SK-N-SH treated with all-trans-retinoic acid at 6 μM for 48 hours (cell line): Measurements from ENCODE around the gene CEP290.
"Not testable (repeated sequence)": the region's sequence is repeated elsewhere in the genome, so short reads cannot be mapped to it uniquely, and the experiment has no call there.

ENCODE experiments used
- ESRRG ChIP-seq: fragments of 250-450 bp; sonication (Bioruptor Pico); IDR thresholded peaks from 2 replicates; pipeline ENCODE4 v1.6.1; 2021; ENCODE audit warnings: mild to moderate bottlenecking
- TCF4 ChIP-seq: fragments of 250-450 bp; sonication (Bioruptor Pico); IDR thresholded peaks from 2 replicates; pipeline ENCODE4 v1.8.0; 2021; ENCODE audit warnings: mild to moderate bottlenecking, moderate library complexity, borderline replicate concordance
- ZC3H10 ChIP-seq: fragments of 250-450 bp; sonication (Bioruptor Pico); IDR thresholded peaks from 2 replicates; pipeline ENCODE4 v1.5.1; 2021; ENCODE audit warnings: mild to moderate bottlenecking, moderate library complexity
- ZFP3 ChIP-seq: fragments of 250-450 bp; sonication (Bioruptor Pico); IDR thresholded peaks from 2 replicates; pipeline ENCODE4 v1.5.0; 2020; ENCODE audit warnings: mild to moderate bottlenecking, moderate library complexity
- ZNF8 ChIP-seq: fragments of 450-650 bp; formaldehyde crosslinking; IDR thresholded peaks from 2 replicates; pipeline ENCODE4 v1.5.0; 2020; ENCODE audit warnings: mild to moderate bottlenecking, moderate library complexity
- TF ChIP-seq, protein P1 (sequence below): fragments of 250-450 bp; sonication (Bioruptor Pico); IDR thresholded peaks from 2 replicates; pipeline ENCODE4 v1.5.1; 2020; ENCODE audit warnings: low read depth, mild to moderate bottlenecking, moderate library complexity
- TF ChIP-seq, protein P2 (sequence below): fragments of 250-450 bp; sonication (Bioruptor Pico); IDR thresholded peaks from 2 replicates; pipeline ENCODE4 v1.8.0; 2021; ENCODE audit warnings: low read depth, mild to moderate bottlenecking, moderate library complexity, borderline replicate concordance
- TF ChIP-seq, protein P3 (sequence below): fragments of 250-450 bp; sonication (Bioruptor Pico); IDR thresholded peaks from 2 replicates; pipeline ENCODE4 v1.8.0; 2020; ENCODE audit warnings: mild to moderate bottlenecking, moderate library complexity, borderline replicate concordance

- not testable (repeated sequence) for TF ChIP-seq ZFP3 (CRISPR knock-in tag); ZC3H10; TCF4; ZNF8; ESRRG (CRISPR knock-in tag)
- TF ChIP-seq, protein P1, sequence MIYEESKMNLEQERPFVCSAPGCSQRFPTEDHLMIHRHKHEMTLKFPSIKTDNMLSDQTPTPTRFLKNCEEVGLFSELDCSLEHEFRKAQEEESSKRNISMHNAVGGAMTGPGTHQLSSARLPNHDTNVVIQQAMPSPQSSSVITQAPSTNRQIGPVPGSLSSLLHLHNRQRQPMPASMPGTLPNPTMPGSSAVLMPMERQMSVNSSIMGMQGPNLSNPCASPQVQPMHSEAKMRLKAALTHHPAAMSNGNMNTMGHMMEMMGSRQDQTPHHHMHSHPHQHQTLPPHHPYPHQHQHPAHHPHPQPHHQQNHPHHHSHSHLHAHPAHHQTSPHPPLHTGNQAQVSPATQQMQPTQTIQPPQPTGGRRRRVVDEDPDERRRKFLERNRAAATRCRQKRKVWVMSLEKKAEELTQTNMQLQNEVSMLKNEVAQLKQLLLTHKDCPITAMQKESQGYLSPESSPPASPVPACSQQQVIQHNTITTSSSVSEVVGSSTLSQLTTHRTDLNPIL (CRISPR knock-in tag), result not testable (repeated sequence)
- TF ChIP-seq, protein P2, sequence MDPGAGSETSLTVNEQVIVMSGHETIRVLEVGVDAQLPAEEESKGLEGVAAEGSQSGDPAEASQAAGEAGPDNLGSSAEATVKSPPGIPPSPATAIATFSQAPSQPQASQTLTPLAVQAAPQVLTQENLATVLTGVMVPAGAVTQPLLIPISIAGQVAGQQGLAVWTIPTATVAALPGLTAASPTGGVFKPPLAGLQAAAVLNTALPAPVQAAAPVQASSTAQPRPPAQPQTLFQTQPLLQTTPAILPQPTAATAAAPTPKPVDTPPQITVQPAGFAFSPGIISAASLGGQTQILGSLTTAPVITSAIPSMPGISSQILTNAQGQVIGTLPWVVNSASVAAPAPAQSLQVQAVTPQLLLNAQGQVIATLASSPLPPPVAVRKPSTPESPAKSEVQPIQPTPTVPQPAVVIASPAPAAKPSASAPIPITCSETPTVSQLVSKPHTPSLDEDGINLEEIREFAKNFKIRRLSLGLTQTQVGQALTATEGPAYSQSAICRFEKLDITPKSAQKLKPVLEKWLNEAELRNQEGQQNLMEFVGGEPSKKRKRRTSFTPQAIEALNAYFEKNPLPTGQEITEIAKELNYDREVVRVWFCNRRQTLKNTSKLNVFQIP (CRISPR knock-in tag), result not testable (repeated sequence)
- TF ChIP-seq, protein P3, sequence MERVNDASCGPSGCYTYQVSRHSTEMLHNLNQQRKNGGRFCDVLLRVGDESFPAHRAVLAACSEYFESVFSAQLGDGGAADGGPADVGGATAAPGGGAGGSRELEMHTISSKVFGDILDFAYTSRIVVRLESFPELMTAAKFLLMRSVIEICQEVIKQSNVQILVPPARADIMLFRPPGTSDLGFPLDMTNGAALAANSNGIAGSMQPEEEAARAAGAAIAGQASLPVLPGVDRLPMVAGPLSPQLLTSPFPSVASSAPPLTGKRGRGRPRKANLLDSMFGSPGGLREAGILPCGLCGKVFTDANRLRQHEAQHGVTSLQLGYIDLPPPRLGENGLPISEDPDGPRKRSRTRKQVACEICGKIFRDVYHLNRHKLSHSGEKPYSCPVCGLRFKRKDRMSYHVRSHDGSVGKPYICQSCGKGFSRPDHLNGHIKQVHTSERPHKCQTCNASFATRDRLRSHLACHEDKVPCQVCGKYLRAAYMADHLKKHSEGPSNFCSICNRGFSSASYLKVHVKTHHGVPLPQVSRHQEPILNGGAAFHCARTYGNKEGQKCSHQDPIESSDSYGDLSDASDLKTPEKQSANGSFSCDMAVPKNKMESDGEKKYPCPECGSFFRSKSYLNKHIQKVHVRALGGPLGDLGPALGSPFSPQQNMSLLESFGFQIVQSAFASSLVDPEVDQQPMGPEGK (CRISPR knock-in tag), result not testable (repeated sequence)
These were observed 2.2 kb downstream of the CEP290 start for GRCh38 chr12:88139711-88140110.
